HG03025 (cell line): ENCODE measurements around the gene RSPH10B.
"Not testable (repeated sequence)": the region's sequence is repeated elsewhere in the genome, so short reads cannot be mapped to it uniquely, and the experiment has no call there.

ENCODE experiments used
- ATAC-seq: cut with Tn5 transposase; IDR thresholded peaks from one replicate; pipeline ENCODE4 v1.9.1; 2021; ENCODE audit warnings: mild to moderate bottlenecking, moderate library complexity; ENCODE audit not compliant: unreplicated experiment, low FRiP score

RSPH10B gene

DNA sequence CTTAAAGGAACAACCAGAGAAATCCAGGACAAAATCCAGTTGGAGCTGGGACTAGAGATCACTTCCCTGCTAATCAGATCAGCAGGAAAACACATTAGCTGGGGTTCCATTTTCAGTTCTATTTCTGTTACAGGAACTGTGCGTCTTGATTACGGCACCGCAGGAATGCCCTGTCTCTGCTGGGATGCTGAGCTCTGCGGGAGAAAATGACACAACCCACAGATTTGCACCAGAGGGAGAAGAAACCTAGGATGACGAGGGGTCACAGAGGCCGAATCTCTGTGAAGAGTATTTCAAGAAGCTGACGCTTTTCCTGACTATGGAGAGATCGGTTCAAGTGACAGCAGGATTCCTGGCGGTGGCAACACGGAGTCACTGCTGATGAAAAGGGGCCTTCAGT is 40.2 kb downstream of the RSPH10B start:
- ATAC-seq = not testable (repeated sequence)

DNA sequence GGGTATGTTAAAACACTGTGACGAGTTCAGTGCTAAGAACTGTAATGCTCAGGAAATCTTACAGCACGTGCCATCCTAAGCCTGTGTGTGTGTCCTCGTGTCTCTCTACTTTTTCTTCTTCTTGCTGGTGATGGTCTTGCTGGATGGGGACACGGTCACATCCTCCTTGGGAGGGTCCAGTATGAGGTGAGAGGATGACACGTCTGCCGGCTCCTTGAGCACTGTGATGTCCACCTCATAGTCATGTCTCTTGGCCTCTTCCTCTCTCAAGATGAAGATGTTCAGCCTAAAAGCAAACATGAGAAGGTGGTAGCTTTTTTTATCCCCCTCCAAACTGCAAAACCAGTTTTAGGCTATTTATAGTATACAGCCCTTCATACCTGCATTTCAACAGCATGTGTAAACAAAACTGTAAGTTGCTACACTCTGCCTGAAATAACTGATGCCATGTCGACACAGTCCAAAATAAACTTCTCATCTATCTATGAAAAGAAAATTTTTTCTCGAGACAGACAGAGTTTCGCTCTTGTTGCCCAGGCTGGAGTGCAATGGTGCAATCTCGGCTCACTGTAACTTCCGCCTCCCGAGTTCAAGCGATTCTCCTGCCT is 44.1 kb downstream of the RSPH10B start:
- ATAC-seq = not testable (repeated sequence)

DNA sequence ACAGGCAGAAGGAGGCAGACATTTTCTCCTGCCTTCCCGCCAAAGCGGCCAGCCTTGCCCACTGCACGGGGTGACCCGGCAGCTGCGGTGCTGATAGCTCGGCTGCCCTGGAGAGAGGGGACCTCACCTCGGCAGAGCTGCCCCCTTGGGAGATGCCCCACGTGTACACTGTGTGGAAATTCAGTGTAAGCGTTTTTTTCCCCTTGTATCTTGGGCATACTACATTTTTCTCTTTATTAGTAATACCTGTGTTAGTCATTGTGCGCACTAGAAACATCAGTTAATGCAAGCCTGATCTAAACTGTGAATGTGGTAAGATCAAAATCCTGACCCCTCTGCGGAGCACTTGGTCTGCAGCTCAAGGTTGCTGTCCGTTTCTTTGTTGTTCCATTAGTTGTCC is 45.9 kb downstream of the RSPH10B start:
- not testable (repeated sequence) for ATAC-seq

DNA sequence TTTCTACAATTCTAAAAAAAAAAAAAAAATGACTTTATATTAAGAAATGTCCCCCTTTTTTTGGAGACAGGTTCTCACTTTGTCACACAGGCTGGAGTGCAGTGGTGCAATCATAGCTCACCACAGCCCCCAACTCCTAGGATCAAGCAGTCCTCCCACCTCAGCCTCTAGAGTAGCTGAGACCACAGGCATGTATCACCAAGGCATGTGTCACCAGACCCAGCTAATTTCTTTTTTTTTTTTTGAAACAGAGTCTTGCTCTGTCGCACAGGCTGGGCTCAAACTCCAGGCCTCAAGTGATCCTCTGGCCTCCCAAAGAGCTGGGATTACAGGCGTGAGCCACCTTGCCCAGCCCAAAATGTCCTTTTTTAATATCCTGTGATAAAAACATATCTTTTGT is 46.3 kb downstream of the RSPH10B start:
- ATAC-seq = not testable (repeated sequence)

DNA sequence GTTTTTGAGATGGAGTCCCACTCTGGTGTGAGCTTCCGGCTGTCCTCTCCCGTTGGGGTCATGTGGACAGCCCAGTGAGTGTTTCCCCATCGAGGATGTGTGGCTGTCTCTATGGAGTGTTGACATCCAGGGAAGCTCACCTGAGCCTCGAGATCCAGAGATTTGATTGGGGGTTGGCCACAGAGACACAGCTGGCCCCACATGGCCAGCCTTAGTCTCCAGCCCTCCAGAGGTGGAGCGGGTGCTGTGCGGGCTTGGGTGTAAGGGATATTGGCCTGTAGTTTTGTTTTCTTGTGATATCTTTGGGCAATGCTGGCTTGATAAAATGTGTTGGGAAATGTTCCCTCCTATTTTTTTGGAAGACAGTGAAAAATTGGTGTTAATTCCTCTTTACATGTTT is 54.0 kb downstream of the RSPH10B start:
- ATAC-seq = not testable (repeated sequence)

DNA sequence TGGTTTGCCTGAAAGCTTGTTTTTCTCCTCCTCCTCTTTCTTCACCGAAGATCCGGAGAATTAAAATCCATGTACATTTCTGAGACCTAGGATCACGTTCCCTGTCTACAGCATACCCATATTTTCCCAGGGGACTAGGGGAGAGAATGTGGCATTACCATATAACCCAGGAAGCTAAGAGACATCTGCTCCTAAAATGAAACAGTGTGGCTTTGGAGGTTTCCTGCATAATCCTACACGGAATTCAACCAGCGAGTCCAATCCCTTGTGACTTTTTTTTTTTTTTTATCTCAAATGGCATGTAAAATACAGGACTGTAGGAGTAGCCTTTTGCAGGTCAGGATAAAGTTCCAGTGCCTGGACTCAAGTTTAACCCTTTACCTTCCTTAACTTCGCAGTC is 61.7 kb downstream of the RSPH10B start:
- not testable (repeated sequence) for ATAC-seq

DNA sequence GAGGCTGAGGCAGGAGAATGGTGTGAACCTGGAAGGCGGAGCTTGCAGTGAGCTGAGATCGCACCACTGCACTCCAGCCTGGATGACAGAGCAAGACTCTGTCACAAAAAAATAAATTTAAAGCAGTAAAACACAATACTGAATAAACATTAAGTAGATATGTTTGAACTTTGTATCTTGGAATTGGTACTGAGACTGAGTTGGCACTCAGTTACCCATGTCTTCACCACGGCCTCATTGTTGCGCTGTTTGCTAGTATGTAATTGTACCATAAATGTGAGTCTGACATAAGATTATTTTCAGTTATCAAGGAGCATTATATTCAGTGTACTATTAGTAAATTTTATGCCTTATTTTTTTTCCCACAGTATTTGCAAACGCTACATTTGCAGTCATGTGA is 65.8 kb downstream of the RSPH10B start:
- ATAC-seq = not testable (repeated sequence)

DNA sequence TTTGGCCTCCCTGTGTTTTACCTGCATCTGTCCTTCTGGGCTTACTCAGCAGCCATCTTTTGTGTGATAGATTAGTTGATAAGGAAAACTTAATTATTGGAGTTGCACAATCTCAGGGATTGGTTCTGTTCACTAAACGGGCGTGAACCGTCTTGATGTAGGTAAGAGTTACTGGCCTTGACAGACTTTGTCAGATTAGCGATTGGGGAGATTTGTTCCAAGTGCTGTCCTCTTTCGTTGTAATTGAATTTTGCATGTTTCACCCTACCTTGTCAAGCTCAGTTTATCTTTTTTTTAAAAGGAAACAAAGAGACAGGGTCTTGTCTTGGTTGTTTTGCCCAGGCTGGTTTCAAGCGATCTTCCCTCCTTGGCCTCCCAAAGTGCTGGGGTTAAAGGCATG is 67.5 kb downstream of the RSPH10B start:
- not testable (repeated sequence) for ATAC-seq

DNA sequence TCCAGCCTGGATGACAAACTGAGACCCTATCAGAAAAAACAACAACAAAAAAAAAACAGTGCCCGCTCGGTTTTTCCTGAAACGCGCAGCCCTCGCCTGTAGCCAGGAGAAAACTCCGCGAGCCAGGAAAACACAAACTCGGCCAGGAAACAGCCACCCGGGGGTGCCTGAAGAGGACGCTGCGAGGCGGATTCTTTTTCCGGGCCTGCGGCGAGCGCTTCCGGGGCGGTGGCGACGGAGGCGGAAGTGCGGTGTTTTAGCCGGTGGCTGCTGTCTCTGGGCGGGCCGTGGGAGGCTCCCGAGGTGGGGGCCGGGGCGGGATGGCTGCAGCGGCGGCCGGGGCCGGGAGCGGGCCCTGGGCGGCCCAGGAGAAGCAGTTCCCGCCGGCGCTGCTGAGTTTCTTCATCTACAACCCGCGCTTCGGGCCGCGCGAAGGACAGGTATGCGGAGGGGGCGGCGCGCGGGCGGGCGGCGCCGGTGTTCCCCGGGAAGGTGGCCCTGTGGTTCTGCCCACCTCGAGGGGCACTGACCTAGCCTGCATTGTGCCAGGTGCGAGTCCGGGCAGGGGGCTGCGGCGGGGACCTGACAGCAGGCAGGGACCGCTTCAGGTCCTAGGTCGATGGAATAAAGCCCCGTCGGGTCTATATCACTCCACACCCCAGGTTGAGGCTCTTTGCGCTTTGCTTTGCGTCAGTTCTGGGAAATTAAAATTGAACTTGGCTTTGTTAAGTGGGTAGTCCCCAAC is 71.8 kb downstream of the RSPH10B start, which contains the start of gene CCZ1:
TSS of gene CCZ1 (plus strand) at position 254 of the 745 bp plus-strand sequence. CDS start at position 321, 67 bp downstream.
- ATAC-seq = peak; percentile 91

DNA sequence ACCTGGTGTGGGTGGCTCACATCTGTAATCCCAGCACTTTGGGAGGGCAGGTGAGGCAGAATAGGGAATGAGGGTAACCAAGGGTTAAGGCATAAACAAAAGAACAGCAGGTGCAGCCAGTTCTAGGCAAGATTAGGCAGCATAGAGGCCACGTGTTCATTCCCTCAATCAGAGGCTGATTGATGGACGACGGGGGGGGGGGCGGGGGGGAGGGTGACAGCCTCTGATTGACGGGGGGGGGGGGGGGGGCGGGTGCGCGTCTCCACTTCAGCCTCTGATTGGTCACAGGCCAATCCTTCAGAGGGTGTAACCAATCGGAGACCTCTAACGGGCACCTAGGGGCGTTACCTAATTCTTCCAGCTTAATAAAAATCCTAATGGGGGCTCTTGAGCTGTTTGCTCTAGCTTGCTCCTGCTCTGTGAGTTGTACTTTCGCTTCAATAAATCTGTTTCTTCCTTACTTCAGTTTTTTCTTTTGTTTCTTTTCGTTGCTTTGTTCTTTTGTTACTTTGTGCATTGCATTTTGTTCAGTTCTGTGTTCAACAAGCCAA is 73.0 kb downstream of the RSPH10B start:
- ATAC-seq = not testable (repeated sequence)

DNA sequence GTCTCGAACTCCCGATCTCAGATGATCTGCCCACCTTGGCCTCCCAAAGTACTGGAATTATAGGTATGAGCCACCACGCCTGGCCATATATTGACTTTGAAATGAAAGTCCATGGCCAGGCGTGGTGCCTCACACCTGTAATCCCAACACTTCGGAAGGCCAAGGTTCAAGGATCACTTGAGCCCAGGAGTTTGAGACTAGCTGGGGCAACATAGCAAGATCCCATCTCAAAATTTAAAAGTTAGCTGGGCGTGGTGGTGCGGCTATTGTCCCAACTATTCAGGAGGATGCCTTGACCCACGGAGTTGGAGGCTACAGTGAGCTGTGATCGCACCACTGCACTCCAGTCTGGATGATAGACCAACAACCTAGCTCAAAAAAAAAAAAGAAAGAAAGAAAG is 78.0 kb downstream of the RSPH10B start:
- ATAC-seq = no peak

DNA sequence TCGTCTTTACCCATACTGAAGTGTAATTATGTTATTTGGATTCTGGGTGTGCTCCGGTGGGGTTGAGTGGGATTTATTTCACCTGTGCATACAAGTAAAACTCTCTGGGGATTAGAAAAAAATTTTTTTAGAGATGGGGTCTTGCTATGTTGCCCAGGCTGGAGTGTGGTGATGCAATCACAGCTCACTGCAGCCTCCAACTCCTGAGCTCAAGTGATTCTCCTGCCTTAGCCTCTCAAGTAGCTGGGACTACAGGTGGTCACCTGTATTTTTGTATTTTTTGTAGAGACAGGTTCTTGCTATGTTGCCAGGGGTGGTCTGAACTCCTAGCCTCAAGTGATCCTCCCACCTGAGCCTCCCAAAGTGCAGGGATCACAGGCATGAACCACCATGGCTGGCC is 80.2 kb downstream of the RSPH10B start:
- ATAC-seq = not testable (repeated sequence)

DNA sequence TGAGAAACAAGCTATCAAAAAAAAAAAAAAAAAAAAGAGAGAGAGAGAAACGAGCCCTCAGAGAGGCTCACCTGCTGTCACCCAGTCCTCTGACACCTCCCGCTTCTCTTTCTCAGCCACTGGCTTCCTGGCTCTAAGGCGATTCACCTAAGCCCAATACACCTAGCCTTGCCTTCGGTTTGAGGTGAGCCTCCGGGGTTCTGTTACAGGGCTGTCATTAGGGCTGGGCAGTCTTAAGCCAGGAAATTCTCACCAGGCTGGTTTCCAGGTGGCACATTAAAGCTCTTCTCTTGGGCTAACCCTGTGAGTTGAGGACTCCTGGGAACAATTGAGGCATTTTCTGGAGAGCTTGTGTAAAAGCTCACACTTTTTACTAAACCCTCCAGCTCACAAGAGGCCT is 82.5 kb downstream of the RSPH10B start:
- not testable (repeated sequence) for ATAC-seq

DNA sequence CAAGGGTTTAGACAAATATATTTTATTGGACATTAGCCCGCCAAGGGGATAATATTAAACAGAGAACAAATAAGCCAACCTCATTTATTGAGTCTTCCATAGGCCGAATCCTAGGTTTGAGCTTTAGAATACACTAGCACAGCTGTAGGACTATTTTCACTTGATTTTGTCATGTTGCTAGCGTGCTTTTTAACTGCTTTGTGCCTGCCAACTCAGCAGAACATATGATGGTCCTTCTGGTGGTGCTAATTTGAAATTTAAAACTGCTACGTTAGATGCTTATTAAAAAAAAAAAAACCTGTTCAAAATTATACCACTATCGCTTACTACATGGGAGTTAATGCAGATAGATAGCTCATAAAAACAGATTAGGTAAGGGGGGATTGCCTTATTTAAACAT is 86.1 kb downstream of the RSPH10B start:
- not testable (repeated sequence) for ATAC-seq

DNA sequence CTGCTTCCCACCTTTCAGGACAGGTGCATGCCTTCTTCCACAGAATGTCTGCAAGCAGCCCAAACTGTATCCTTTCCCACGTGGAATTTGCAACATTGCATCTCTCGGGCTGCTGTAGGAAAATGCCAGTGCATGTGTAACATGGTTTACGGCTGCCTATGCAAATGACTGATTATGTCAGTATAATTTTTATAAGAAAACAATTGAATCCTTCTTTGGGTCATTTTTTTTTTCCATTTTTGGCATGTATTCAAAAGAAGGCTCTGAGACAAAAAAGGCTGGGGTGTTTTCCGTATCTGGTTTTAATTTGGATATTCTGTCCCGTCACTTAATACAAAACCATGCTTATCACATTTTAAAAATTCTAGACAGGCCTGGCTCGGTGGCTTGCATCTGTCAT is 90.4 kb downstream of the RSPH10B start:
- not testable (repeated sequence) for ATAC-seq

DNA sequence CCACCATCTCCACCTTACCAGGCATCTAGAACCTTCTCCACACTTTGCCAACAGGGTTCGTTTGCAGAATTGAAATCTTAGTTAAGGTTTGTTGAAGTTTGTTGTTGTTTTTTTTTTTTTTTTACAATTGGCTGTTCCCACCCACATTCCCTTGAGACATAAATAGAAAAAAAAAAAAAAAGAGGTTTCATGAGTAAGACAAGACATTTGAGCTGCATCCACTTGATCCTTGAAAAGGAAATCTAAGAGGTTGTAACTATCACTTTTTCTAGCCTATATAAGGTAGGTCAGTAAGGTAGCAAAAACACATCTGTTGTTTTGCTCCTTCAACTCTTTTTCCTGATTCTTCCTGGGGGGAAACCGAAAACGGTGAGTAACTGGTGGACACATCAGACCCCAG is 90.9 kb downstream of the RSPH10B start:
- not testable (repeated sequence) for ATAC-seq
